ENCODE measurements around the gene TNFRSF19.
"Not testable (repeated sequence)": the region's sequence is repeated elsewhere in the genome, so short reads cannot be mapped to it uniquely, and the experiment has no call there.

TNFRSF19 gene

DNA sequence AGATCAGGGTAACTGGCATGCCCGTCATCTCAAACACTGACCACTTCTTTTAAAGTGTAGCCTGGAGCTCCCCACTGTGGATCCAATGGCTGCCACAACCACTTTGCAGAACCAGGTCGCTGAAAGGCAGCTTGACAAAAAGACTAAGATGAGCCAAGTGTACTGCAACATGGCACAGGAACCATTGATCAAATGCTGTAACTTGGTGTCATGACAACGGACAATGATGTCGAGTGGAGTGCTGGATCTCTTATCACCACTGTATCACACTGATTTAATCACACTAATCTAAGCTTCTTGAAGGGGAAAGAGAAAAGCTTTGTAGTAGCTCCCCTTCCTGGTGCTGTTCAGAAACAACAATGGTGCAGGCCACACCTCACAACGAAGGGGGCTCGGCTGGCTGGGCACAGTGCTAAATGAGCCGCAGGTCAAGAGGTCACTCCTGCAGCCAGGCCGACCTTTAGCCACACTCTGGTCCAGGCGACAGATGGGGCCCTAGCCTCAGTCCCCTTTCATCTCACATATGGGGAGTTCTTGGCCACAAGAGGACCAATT, 2.2 kb upstream of the TNFRSF19 start:
- no peak for DNase-seq (ENCODE audit: low read depth)

DNA sequence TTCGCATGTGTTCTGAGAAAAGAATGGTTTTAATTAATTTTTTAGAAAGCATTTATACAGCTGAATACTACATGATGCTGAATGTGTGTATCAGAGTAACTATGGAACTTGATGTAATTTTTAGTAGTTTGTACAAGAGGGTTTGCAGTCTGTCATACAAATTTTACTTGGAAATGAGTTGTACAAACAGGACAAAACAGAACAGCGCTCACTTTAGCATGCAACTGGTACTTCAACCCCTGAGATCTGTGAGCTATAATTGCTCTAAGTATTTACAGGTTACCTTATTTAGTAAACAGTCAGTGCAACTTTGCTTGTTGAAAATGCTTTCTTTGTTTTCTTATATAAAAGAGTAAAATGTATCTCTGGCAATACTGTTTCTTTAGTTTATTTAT, 706 bp downstream of the TNFRSF19 start:
- no peak for DNase-seq (ENCODE audit: low read depth)

DNA sequence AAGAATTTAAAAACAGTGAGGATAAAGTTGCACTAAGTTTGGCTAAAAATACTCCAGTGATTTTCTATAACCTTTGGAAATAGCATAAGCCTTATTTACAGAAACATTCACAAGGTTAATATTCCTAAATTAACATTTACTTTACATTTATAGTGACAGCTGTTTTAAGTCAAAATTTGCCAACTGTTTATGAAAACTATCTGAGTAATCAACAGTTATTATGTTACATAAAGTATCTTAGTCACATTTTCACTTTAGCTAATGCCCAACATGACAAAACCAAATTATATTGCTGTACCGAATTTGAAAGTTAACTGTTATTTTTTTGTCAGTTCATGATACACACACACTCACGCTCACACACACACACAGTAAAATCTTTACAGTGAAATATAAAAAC, 1.2 kb downstream of the TNFRSF19 start:
- no peak for DNase-seq (ENCODE audit: low read depth)

DNA sequence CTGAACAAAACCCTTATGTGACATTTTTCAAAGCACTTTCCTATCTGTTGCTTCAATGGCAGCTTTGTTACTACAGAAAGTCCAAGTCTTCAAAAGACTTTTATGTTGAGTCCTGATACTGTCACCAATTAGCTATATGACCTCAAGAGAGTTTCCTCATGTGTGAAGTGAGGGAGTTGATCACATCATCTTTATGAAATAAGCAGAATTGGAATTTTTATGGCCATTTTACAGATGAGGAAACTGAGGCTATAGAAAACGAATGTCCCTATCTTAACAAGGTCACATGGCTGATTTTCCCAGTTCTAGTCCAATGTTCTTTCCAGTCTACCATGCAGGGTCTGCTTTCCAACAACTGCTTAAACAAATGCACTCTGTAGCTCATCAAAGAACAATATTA, 2.6 kb downstream of the TNFRSF19 start:
- no peak for DNase-seq (ENCODE audit: low read depth)

DNA sequence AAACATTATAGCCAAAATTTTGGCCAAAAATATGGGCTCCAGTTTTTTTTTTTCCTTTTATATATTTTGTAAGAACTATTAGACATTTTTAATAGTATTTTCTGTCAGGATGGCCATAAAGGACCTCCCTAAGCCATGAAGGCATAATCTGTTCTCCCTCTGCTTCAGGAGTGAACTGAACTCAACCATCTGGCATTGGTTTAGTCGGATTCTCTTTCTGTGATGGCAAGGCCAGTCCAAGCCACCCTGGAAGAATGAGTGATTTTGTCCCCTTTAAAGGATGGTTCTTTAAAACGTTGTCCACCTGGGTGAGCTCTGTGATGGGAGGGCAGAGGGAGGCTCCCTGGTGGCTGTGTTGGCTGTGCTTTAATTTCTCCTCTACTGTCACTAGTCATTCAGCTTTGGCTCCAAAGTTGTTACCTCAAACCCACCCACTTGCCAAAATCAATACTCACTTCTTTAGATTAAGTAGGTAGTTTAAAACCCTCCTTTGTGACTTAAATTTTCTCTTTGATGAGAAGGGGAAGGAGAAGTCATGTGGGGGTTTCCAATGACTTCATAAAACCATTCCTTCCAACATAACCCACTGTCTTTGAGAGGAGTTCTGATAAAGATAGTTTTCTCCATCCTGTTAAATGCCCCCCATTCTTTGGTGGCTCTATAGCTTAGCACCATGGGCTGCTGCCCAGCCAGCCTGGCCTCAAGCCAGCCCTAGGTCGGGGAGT, 4.4 kb downstream of the TNFRSF19 start:
- no peak for DNase-seq (ENCODE audit: low read depth)

DNA sequence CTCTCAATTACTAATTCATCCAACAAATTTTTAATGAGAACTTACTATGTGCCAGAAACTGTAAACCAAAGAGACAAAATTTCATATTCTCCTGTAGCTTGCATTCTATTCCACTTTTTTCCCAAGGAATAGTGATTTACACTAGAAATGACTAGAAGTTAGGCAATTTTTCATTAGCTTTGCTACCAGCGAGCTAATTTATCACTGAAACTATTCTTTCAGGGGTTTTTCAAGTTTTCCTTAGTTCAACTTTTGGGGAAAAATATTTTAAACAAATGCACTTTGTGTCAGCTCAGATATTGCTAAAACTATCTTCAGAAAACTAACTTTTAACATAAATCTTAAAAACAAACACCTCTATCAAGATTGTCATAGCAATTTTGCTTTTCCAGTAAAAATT, 5.4 kb downstream of the TNFRSF19 start:
- DNase-seq (ENCODE audit: low read depth), result no peak

DNA sequence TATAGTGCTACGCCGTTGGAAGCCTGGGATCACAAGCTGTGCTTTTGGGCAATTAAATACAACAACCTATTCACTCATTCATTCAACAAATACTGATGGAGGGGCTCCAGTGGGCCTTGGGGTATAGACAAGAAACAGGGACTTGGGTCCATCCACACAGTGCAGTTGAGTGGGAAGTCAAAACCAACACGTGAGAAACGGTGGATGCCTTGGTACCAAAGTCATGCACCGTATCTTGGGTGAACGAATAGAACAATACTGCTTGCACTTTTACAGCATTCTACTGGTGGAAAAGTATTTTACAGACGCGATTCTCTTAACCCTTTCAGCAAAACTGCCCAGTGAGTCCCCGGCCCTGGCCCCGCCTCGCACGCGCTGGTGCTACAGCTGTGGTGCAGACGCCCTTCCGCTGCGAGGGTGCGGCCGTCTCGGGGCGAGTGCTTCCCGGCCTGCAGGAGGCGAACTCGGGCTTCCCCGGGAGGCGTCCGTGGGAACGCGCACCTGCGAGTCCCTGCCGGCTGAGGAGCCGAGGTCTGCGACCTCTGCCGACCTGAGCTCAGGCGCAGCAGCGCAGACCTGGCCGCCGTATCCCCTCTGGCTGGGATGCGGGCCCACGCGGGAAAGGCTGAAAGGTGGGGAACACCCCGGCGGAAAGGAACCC, 8.3 kb downstream of the TNFRSF19 start:
- DNase-seq (ENCODE audit: low read depth), result no peak

DNA sequence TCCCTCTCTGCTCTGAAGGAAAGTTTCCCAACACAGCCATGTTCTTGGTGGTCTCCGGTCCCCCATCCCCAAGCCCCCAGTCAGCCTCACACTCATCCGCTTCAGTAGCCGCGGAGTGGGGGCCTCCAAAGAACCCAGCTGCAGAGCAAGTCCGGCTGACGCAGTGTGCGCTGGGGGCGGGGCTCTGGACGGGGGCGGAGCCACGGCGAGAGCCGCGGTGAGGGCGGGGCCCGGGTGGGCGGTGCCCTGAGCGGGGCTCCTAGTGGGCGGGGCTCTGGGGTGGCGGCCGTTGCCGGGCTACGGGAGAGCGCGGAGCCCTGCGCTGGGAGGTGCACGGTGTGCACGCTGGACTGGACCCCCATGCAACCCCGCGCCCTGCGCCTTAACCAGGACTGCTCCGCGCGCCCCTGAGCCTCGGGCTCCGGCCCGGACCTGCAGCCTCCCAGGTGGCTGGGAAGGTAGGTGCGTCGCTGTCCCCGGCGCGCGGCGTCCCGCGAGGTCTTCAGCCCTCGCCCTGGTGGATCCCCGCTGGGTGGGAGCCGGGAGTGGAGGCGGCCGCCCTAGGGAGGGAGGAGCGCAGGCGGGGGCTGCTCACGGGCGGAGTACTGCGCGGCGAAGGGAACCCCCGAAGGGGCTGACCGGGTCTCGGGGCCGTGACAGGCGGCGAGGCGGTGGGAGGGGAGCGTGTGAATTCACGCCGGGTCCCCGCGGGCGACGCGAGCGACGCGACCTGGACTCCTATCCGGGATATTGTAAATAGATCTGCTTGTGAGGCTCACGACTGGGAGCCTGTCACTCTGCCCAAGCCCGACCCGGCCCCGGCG, 9.1 kb downstream of the TNFRSF19 start:
- DNase-seq (ENCODE audit: low read depth), result no peak

DNA sequence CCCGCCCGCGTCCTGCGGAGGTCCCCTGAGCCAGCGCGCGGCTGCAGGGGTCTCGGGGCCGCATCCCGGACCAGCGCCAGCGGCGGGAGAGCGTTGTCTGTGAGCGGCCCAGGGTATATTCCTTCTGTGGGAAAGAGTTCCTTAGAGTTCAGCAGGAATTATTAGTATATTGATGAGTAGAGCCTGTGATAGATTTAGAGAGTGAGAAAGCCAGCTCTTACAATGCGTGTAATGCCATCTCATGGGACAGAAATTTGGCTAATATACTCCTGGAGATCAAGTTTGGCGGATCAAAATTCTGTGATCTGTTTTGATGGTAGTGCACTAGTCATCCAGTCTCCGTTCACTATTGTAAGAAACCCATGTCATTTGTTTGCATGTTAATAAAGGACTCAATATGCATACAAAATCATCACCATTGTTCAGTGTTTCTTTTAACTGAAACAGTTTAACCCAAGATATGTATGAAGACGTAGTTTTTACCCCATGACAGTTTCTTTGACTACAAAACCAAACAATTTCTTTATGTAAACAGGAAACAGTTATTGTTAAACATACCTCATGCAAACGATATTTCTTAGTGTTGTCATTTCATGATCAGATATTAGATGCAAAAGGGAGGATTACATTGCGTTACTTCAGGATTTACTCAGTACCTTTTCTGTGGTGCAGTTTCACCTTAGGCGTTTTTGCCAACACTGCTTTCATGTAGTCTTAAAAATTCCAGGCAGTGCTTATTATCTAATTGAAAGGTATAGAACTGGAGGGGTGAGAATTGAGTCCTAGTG, 9.9 kb downstream of the TNFRSF19 start:
- DNase-seq (ENCODE audit: low read depth), result no peak

DNA sequence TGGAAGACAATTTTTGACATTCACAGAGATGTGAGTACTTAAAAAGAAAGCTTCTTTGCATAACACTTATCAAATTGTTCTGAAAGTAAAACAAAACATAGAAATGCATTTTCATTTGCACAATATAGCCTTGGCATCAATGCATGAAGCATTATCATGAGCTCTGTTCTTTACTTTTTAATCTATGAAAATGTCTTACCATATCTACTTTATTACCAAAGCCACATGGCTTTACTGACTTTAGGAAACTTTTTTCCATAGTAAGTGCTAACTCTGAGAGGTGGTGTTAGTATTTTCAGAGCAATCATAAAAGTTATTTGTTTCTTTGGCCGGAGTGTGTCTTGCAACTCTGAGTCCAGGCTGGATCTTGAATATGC, 10.5 kb downstream of the TNFRSF19 start:
- no peak for DNase-seq (ENCODE audit: low read depth)

DNA sequence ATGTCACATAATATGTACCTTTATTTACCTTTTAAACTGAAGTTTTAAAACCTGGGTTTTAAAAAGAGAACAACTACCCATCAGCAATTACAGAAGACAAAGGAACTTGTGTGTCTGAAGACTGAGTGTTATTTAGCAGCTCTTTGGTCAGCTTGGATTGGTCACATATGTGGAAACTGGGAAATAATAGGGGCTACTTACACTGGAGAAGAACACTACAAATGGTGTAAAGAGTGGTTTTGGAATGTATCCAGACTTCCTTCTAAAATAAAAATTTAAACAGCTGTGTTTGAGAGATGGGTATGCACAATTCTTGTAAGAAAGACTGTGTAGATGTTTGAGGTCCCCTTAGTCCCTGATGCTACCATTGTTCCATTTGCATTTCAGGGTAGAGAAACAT, 13.3 kb downstream of the TNFRSF19 start:
- no peak for DNase-seq (ENCODE audit: low read depth)

DNA sequence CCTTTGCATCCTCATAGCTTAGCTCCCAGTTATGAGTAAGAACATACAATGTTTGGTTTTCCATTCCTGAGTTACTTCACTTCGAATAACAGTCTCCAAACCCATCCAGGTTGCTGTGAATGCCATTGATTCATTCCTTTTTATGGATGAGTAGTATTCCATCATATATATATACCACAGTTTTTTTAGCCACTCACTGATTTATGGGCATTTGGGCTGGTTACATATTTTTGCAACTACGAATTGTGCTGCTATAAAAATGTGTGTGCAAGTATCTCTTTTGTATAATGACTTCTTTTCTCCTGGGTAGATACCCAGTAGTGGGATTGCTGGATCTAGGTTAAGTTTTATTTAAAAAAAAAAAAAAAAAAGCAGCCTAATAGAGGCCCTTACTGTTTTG, 14.1 kb downstream of the TNFRSF19 start:
- DNase-seq (ENCODE audit: low read depth), result no peak

DNA sequence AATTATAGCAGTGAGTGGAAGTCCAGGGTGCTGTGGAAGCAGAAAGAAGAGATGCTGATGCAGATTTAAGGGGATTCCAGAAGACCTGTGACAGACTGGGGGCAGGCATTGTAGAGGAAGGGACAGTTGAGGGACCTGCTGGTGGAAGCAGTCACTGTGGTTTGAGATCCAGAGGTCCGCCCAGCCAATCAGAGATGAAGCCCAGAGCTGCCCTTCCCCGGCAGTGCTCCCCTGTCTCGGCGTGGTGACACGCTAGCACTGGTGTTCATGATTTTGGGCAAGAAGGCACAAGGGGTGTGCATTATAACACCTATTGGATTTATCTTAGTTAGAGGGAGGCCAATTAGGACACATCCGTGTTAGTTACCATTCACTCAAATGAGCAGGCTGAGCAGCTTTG, 16.1 kb downstream of the TNFRSF19 start:
- no peak for DNase-seq (ENCODE audit: low read depth)

DNA sequence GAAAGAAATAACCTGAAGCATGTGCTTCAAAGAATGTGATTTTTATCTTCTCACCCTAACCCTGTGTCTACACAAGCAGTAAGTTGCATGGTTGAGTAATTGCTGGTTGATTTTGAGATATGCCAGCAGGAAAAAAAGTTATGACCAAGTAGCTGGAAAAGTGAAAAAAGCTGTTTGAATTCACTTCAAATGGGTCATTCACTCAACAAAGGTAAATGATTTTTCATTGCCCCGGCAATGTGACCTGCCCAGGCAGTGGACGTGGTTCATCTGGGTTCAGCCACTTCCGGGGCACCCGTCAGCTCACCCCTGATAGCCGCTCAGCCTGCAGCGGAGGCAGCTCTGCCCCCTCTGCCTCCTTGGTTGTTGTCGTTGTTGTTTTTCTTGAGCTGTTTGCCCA, 18.5 kb downstream of the TNFRSF19 start:
- DNase-seq (ENCODE audit: low read depth), result no peak

DNA sequence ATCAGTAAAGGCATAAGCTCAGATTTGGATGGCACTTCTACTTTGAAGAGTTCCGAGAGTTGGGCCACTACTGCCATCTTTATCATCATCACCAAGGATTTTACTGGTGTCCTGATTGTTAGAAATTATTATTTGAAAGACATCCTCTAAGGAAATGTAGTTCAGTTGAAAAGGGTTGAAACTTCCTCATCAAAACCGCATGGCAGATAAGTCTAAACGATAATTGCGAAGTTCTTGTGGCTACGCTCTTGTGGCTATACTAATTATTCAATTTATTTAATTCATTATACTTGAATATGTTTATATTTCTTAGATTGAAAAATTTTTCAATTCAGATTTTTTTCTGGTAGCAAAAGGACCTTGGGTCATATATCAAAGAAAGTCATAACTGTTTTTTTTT, 22.4 kb downstream of the TNFRSF19 start:
- no peak for DNase-seq (ENCODE audit: low read depth)

DNA sequence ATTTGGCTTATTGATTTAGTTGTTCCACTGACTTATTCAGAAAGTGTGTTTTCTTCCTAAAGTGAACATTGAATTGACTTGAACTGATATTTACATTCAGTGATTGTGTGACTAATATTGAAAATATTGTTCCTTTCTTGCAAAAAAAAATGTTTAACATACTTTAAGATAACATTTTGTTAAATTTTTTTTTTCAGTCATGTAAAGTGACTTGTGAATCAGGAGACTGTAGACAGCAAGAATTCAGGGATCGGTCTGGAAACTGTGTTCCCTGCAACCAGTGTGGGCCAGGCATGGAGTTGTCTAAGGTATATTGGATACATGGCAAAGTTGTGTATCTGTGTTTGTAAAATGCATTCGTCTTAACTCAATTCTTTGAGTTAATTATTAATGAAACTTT, 22.9 kb downstream of the TNFRSF19 start:
- DNase-seq (ENCODE audit: low read depth), result no peak

DNA sequence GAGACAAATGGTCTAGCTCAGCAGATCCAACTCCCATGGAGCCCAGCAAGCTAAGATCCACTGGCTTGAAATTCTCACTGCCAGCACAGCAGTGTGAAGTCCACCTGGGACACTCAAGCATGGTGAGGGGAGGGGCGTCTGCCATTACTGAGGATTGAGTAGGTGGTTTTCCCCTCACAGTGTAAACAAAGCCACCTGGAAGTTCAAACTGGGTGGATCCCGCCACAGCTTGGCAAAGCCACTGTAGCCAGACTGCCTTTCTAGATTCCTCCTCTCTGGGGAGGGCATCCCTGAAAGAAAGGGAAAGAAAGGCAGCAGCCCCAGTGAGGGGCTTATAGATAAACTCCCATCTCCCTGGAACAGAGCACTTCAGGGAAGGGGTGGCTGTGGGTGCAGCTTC, 24.1 kb downstream of the TNFRSF19 start:
- not testable (repeated sequence) for DNase-seq (ENCODE audit: low read depth)

DNA sequence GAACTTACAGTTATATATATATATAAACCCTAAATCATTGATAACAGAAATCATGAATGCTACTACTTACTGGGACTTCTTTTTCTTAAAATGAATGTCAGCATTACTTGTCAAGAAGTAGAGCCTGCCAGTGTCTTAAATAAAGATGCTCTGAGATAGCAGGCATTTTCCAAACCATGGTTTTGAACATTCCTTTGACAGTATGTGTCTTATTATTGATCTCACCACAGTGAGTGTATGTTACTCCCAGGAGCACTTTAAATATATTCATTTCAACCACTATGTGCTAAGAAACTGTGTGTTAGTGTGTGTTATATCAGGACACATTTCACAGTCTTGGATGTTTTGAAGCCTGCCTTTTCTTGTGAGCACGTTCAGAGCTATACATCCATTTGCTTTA, 28.2 kb downstream of the TNFRSF19 start:
- no peak for DNase-seq (ENCODE audit: low read depth)

DNA sequence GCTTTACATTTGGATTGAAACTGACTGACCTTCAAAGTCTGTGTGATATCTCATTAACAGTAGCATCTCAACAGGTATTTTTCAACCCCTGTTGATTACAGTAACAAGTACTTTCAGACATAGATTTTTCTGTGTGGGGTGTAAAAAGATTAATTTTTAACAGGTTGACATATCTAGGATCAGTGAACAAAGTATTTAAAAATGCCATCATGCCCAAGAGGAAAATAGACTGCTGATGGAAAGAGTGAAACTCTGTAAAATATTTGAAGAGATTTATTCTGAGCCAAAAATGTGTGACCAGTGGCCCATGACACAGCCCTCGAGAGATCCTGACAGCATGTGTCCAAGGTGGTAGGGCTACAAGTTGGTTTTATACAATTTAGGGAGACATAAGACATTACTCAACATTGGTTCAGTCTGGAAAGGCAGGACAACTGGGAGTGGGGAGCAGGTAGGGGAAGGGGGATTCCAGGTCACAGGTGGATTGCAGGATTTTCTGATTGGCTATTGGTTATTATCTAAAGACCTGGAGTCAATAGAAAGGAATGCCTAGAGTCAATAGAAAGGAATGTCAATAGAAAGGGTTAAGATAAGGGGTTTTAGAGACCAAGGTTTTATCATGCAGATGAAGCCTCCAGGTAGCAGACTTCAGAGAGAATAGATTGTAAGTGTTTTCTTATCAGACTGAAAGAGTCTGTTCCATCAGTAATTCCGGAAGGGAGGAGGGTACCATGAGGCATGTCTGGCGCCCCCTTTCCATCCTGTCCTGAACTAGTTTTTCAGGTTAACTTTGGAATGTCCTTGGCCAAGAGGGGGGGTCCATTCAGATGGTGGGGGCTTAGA, 29.1 kb downstream of the TNFRSF19 start:
- no peak for DNase-seq (ENCODE audit: low read depth)

DNA sequence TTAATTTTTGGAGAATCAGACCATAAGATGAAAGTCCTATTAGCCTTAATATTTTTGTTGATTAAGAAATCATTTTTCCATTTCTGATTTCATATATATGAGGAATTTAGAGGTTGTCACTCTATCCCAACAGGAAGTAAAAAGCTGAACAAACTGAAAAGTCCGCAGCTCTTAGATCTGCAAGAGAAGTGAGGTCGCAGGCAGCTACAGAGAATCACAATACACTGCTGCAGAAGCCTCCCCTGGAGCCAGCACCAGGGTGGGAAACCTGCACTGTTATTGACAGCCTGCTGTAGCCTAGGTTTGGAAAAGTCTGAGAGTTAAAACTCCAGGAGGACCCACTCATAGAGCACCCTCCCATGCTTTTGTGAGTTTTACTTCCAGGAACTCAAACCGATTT, 29.9 kb downstream of the TNFRSF19 start:
- DNase-seq (ENCODE audit: low read depth), result no peak

DNA sequence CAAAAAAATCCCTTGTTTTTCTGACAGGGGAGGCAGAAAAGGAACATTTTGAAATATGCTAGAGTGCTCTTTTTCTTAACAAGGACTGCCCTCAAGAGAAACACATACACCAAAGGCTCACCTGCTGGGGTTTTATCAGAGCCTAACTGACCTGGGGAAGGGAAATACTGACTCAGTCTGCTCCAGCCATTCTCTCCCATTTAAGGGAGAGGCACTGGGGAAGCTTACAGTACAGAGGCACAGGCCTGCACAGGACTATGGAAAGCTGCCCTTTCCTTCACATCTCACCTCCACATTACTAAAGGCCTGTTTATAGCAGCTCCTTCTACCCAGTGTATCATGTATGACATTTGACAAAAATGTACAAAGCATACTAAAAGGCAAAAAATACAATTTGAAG, 30.3 kb downstream of the TNFRSF19 start:
- no peak for DNase-seq (ENCODE audit: low read depth)
